Measurements from ENCODE around the gene MAST4.

MAST4 gene

DNA sequence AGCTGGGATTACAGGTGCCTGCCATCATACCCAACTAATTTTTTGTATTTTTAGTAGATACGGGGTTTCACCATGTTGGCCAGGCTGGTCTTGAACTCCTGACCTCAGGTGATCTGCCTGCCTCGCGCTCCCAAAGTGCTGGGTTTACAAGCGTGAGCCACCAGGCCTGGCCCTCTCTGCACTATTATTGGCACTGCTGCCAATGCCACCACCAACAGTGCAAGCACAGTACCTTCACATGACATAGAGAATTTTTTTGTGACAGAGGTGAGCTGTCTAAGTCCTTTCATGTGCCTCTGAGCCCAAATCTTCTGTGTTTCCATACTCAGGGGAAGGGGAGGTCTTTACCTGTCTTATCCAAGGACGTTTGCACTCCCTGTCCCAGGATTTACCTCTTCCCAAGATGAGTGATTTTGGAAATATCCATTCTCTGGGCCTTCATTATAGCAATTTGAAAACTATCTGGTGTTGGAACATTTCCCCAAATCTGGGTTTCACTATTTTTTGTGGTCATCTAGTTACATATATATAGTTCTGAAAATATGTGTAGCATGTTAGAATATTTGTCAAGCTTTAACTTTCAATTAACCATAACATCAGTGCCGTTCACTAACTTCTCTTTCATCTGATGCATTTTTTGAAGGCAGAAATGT is 605.8 kb downstream of the MAST4 start:
- no peak for DNase-seq

DNA sequence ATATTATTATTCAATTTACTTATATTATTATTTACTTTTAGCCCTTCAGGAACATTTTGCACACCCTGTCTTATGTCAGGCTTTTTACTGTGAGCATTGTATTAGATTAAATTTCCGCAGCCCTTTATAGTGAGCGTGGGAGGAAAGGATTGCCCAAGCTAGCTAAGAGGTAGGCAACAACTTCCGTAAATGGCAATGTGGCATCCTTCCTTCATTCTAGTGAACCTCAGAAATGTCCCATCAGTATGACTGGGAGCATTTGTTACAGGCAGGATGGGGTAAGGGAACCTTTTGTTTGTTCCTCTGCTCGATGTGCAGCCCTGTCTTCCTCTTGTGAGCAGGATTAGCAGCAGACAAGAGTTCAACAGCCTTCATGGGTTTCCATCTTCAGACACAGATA is 606.6 kb downstream of the MAST4 start:
- no peak for DNase-seq

DNA sequence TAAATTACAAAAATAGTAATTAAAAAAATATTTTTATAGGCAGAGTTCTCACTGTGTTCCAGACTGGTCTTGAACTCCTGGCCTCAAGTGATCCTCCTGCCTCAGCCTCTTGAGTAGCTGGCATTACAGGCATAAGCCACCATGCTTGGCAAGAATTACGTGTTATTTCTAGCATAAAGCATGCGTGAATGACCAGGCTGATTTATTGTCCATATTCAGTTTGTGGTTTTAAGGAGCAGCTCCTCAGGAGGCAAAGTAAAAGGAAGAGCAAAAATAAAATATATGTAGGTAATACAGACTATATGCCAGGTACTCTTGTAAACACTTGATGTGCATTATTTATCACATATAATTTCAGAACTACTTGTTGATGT is 607.5 kb downstream of the MAST4 start:
- DNase-seq: no peak

DNA sequence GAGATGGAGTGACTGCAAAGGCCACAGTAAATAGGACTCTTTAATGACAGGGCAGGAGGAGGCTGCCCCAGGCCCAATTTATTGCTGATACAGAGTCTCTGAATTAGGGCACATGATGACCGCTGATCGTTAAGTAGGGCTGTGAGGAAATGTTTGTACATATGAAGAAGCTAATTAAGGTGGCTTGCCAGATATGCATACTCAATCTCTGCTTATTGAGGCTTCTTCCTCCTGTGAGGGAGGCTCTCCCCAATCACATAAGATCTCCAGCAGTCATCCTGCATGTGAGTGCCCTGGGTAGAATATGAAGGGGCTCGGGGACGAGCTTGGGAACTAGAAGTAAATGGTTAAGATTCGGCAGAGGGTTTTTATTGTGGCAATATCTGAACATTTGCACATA is 608.6 kb downstream of the MAST4 start:
- no peak for DNase-seq

DNA sequence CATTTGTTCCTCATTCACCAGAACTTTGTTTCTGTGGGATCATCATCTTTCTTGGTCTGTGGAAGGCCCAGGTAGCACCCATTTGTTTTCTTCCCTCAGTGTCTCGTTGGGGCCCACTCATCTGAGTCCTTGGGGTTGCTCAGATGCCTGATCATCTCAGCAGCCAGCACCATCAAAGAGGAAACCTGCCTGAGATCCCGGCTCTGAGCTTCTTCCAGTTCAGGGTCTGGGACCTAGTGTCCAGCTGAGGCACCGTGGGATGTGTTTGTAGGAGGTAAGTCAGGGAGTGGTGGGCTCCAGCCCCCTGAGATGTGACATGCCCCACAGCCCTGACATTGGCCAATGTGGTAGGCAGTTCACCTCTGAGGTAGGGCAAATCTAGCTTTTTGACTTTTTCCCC is 609.8 kb downstream of the MAST4 start:
- no peak for DNase-seq

DNA sequence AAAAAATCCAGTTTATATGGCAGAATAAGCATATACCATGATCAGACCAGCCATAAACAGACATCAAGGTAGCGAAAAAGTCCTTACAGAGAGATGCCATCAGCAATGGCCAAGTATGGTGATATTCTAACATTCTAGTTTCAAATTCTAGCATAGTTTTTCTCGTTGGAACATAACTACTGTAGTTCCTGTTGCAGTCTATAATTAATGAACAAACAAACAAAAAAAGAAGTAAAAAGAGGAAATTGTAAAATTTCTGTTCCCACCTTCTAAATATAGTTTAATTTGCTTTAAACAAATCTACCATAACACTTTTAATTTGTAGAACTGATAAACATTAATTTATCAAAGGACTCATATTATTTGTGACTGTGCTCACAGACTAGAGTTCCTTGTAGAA is 610.3 kb downstream of the MAST4 start:
- DNase-seq: no peak

DNA sequence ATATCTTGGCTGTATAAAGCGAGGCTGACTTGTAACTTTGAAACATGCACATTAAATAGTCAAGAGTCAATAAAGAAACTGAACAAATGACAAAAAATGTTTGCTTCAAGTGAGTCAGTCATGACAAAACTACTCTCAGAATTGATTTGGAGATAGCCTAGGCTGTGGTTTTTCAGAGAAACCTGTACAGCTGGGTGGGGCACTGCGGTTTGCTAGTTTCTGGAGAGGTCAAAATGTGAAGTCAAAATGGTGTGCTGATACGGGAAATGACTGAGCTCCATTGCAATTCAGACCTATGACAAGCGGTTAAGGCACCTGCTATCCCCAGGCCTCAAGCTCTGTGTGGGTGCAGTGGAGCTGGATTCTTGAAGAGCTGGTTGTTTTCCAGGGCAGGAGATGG is 610.7 kb downstream of the MAST4 start:
- peak; percentile 72 for DNase-seq

DNA sequence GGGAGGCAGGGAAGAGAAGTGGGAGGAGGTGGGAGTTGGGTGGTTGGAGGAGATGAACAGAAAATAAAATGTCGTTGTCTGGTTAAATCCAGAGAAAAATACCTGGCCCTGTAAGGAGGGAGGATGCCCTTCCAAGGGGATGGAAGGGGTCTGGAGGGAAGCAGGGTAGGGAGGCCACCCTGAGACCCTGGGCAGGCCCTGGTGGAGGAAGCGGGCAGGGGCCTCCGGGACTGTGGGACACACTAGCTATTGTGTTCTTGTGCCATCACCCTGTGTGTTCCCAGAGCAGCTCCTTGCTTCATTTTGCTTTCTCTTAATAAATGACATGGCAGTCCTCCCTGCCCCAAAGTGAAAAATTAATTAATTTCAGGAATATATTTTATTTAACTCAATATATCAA is 612.2 kb downstream of the MAST4 start:
- DNase-seq: no peak

DNA sequence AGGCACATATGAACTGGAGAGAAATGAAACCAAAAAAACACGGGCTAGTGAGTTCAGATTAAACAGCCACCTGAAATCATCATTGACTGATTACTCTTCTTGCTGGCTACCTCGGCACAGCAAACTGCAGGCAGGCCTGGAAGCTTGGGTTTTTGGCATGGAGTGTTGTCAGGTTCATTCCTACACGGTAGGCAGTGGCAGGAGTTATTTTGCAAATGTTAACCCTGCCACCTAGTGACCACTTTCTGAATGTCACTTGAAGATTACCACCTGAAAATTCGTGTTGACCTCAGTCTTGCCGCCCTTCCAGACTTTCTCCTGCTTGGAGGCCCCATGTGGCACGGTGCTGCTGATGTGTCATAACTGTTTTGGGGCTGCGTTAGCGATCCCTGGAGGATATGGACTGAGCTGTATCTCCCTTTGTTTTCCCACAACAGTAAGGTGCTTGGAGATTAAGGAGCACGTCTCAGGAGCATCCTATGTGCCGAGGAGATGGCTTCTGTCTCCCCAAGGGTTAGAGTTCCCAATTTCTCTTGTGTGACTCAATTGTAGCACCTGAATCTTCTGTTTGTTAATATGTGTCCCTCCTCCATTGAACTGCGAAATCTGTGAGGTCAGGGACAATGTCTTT is 613.1 kb downstream of the MAST4 start:
- DNase-seq: peak; percentile 59

DNA sequence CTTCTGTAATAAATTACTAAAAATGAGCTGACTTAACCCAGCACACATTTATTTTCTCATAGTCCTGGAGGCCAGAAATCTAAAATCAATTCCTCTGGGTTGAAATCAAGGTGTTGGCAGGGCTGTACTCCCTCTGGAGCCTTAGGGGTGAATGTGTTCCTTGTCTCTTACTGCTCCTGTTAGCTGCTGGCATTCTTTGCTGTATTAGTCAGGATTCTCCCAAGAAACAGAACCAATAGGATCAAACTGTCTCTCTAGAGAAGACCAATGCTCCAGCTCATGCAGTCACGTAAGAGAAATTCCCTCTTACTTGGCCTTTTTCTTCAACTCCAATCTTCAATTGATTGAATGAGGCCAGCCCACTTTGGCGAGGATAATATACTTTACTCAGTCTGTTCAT is 615.7 kb downstream of the MAST4 start:
- DNase-seq: no peak

DNA sequence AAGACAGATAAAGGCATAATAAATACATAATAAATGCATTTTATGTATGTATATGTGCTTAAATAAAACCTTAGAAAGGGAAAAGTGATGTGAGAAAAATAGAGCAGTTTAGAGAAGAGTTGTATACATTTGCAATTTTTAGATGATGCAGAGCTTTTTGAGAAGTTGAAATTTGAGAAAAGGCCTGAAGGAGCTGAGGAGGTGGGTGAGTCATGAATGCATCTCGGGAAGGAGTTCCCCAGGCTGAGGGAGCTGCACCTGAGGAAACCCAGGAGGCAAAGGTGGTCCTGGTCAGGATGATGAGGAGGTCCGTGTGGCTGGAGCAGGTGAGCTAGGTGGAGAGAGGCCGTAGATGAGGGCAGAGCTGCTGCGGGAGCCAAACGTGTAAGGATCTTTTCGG is 617.8 kb downstream of the MAST4 start:
- DNase-seq: no peak

DNA sequence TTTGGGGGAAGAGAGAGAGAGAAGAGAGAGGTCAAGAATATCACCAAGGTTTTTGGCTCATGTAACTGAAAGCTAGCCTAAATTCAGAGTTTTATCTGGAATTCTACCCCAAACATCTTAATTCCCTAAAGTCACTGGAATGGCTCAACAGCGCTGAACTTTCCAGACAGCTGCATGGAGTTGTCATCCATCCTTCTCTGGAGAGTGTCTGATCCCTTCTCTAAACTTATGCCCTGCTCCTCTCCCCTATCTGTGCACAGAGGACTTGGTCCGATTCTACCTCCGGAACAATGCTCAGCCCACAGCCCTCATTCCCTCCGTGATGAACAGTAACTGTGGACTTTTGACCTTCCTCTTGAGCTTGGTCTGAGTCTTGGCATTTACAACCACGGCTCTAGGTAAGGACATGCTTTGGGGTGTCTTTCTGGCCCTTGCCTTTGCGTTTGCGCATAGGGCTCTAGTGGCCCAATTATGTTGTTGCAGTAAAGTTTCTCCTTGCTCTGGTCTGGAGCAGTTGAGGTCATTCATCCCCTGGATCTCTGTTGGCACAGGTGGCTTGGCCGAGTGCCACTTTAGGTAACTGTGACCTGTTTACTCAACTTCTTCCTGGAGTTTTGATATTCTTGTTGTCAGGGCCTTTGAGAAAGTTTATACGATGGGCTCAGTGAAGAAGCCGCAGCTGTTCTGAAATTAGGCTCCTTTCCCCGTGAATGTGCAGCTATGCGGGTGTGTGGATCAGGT is 618.7 kb downstream of the MAST4 start:
- no peak for DNase-seq

DNA sequence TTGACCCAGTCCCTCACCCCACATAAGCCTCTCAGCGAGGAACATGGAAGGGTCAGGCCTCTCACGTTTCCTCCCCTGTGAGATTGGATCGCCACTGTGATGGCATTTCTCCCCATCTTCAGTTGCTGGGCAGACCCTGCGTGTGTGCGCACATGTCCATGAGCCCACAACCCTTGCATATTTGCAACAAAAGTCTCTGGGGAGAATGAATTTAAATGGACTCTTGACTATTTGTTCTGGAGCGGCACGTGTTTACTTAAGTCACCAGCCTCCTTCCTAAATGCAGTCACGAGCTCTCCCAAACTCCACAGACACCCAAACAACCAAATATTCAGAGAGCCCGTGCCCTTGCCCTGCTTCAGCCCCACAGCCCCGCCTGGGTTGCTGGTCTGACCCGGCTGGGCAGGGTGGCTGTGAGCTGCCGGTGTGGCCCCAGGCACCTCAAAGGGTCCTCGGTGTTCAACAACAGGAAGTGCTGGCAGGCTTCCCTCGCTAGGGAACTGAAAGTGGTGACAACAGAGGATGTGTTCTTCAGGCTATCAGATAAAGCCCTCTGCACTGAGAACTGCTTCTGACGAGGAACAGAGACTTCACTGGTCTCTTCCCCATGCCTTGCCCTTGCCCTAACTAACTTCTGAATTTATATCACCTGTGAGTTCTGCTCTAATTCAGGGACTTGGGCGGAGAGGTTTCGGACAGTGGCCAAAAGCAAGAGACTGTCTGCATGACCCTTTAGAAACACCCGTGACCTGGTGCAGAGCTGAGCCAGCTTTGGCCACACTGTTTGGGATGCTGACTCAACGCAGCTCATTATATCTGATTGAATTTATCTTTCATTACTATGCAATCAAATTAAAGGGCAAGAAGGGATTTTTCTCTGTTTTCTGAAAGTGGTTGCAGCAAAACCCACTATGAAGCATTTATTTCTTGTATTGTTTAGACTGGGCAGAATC is 619.6 kb downstream of the MAST4 start:
- DNase-seq: peak; percentile 68

DNA sequence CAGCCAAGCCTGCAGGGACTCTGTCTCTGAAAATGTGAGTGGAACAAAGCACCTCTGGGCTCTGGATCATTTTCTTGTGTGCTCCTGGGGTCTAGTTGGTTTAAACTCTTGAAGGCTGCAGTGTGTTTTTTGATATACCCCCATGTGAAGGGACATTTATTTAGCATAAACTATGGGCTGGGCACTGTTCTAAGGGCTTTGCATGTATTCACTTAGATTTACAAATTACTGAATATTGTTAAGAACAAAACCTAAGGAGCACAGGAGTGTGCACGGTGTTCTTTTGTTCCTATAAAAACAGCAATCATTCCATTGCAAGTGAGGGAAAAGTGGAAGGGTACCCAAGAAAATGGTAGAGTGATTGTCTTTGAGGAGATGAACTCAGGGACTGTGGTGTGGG is 620.4 kb downstream of the MAST4 start:
- no peak for DNase-seq

Data from activated gamma-delta T cell treated with Interleukin-2 at 50 U/mL for 16 hours (primary cell).